ENCODE results near the gene TRMT2B. TPM values are rescaled to one million over a fixed set of nuclear protein-coding genes. Genes with fewer than 3 reads are reported as not detected.

Gene TRMT2B
- total RNA-seq, 2 experiments from 2014 or later, result 27.9 to 28.0 TPM

- Mint-ChIP-seq H3K9me3 (no peaks in the 10 kb centered on the region), H3K4me3 (no peak overlapping the region)
Measured at GRCh38 chrX:100964362-100964761, 87.5 kb downstream of the TRMT2B start.

DNA sequence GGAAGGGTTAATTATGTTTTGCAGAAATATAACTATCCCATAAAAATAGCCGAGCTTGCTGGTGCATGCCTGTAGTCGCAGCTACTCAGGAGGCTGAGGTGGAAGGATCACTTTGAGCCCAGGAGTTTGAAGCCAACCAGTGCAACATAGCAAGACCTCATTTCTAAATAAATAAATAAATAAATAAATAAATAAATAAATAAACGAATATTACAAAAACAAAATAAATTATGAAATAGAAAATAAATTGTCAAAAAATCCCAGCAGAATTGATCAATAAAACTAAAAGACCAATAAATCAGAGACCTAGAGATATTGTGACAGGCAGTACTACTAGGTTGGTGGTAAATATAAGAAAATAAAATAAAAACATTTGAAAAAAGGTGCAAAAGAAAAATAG is 89.1 kb downstream of the TRMT2B start:
- ATAC-seq (ENCODE audit: poor library complexity) (no peak), DNase-seq (no peak)
- no peaks in the 10 kb centered on the region for H3K27me3 ChIP-seq (ENCODE audit: control insufficient read depth in 1 of 2, insufficient read depth in 2 of 2, low read length in 2 of 2)
- H3K4me1 ChIP-seq (ENCODE audit: insufficient read depth, low read length), result no peaks in the 10 kb centered on the region
- H3K9me3 ChIP-seq (ENCODE audit: control insufficient read depth in 1 of 2, insufficient read depth in 1 of 2, low read length in 2 of 2), result no peaks in the 10 kb centered on the region
- intact Hi-C loops (cut with DNase I, micrococcal nuclease), result no loop called here
- ChIA-PET CTCF (no interaction called here), POLR2A (no interaction called here)
- H3K9me3 Mint-ChIP-seq, result no peaks in the 10 kb centered on the region
- H3K4me3 Mint-ChIP-seq, result no peak overlapping the region
- no peak overlapping the region for H3K27ac Mint-ChIP-seq
- H3K36me3 Mint-ChIP-seq (ENCODE audit: low read depth), result no peaks in the 10 kb centered on the region
- no peak overlapping the region for H3K4me3 ChIP-seq (ENCODE audit: low read length)
- no peaks in the 10 kb centered on the region for H3K4me1 Mint-ChIP-seq (ENCODE audit: low read depth)
- no peak overlapping the region for H3K27ac ChIP-seq (ENCODE audit: low read depth in 1 of 2, low read length in 2 of 2)
- TF ChIP-seq, protein P1, sequence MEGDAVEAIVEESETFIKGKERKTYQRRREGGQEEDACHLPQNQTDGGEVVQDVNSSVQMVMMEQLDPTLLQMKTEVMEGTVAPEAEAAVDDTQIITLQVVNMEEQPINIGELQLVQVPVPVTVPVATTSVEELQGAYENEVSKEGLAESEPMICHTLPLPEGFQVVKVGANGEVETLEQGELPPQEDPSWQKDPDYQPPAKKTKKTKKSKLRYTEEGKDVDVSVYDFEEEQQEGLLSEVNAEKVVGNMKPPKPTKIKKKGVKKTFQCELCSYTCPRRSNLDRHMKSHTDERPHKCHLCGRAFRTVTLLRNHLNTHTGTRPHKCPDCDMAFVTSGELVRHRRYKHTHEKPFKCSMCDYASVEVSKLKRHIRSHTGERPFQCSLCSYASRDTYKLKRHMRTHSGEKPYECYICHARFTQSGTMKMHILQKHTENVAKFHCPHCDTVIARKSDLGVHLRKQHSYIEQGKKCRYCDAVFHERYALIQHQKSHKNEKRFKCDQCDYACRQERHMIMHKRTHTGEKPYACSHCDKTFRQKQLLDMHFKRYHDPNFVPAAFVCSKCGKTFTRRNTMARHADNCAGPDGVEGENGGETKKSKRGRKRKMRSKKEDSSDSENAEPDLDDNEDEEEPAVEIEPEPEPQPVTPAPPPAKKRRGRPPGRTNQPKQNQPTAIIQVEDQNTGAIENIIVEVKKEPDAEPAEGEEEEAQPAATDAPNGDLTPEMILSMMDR (IDR thresholded peaks at IDR 0.05), result no peak
- H3K36me3 ChIP-seq (ENCODE audit: insufficient read depth, low read length), result no peaks in the 10 kb centered on the region
- no peaks in the 10 kb centered on the region for H3K27me3 Mint-ChIP-seq

More at GRCh38 chrX:100964362-100964761, 87.5 kb downstream of the TRMT2B start:
- Histone ChIP-seq H3K27ac (ENCODE audit: low read depth in 1 of 2, low read length in 2 of 2) (no peak overlapping the region), H3K4me3 (ENCODE audit: low read length) (no peak overlapping the region), H3K9me3 (ENCODE audit: control insufficient read depth in 1 of 2, insufficient read depth in 1 of 2, low read length in 2 of 2) (no peaks in the 10 kb centered on the region), H3K4me1 (ENCODE audit: insufficient read depth, low read length) (no peaks in the 10 kb centered on the region), H3K36me3 (ENCODE audit: insufficient read depth, low read length) (no peaks in the 10 kb centered on the region), H3K27me3 (ENCODE audit: control insufficient read depth in 1 of 2, insufficient read depth in 2 of 2, low read length in 2 of 2) (no peaks in the 10 kb centered on the region)
- no peaks in the 10 kb centered on the region for H3K36me3 Mint-ChIP-seq (ENCODE audit: low read depth)
- intact Hi-C loops (cut with DNase I, micrococcal nuclease), result no loop called here
- DNase-seq (no peak), ATAC-seq (ENCODE audit: poor library complexity) (no peak)
- no peaks in the 10 kb centered on the region for H3K27me3 Mint-ChIP-seq
- TF ChIP-seq, protein P1 (IDR thresholded peaks at IDR 0.05), result no peak
- H3K27ac Mint-ChIP-seq, result no peak overlapping the region
- ChIA-PET POLR2A (no interaction called here), CTCF (no interaction called here)
- H3K4me1 Mint-ChIP-seq (ENCODE audit: low read depth), result no peaks in the 10 kb centered on the region

Other genes with a start within 250 kb of the TRMT2B start
- gene CSTF2, start 231.7 kb downstream of the TRMT2B start, total RNA-seq, result 10 to 100 TPM in 1 of 2 experiments, 1 to 10 TPM in 1; 8.3 to 10.1 TPM
- gene NOX1, start 177.8 kb downstream of the TRMT2B start, total RNA-seq, result under 1 TPM in 1 of 2 experiments, not detected in 1; 0.36 TPM
- 1 to 10 TPM; 1.9 to 2.5 TPM for gene XKRX, start 123.2 kb downstream of the TRMT2B start, total RNA-seq
- not detected for gene ARL13A, start 82.4 kb downstream of the TRMT2B start, total RNA-seq
- not detected for gene TMEM35A, start 26.8 kb upstream of the TRMT2B start, total RNA-seq
- under 1 TPM; 0.28 to 0.49 TPM for gene CENPI, start 46.1 kb upstream of the TRMT2B start, total RNA-seq
- not detected for gene DRP2, start 167.7 kb upstream of the TRMT2B start, total RNA-seq
- gene TAF7L, start 239.2 kb upstream of the TRMT2B start, total RNA-seq, result not detected

All from CD4-positive, alpha-beta T cell (primary cell).